PC-3 (cell line): Measurements from ENCODE around the gene GABRB3. TPM values are rescaled to one million over a fixed set of nuclear protein-coding genes. Genes with fewer than 3 reads are reported as not detected.

Experiments
- ATAC-seq: fragments of 200-7000 bp; cut with Tn5 transposase; 2 replicates; pipeline ENCODE4 v1.9.1; 2020; ENCODE audit warnings: mild to moderate bottlenecking, moderate library complexity
- BruUV-seq: library from RNA; stranded (reverse); fragments of 400-500 nt; replicated peaks from 2 replicates; lab custom pipeline; 2021; lab: Mats Ljungman, UMichigan
- CTCF ChIA-PET: fragments of 300-600 bp; sonication (Branson Sonifier 250); formaldehyde crosslinking; loops from one replicate; lab custom pipeline; 2022; ENCODE audit warnings: antibody characterized with exemption; lab: Charles Lee
- POLR2A ChIA-PET: fragments of 300-600 bp; sonication (Branson Sonifier 250); formaldehyde crosslinking; loops from one replicate; lab custom pipeline; 2022; ENCODE audit warnings: antibody characterized with exemption; ENCODE audit not compliant: unreplicated experiment; lab: Charles Lee
- DNase-seq: peaks from one replicate; pipeline ENCODE4 v3.0.0-alpha.2; 2015
- H2AFZ ChIP-seq: fragments of 300-600 bp; sonication (generic); 2 replicates; pipeline ENCODE4 v1.6.0; 2016; ENCODE audit warnings: antibody characterized with exemption, low read length
- H3F3A ChIP-seq: fragments of 300-600 bp; sonication (generic); one replicate; pipeline ENCODE4 v1.6.0; 2017; ENCODE audit warnings: antibody characterized with exemption, low read length, control low read depth, mild to moderate bottlenecking; ENCODE audit not compliant: unreplicated experiment
- H3K27ac ChIP-seq: fragments of 300-600 bp; sonication (generic); 2 replicates; pipeline ENCODE4 v1.5.1; 2016; ENCODE audit warnings: mild to moderate bottlenecking, low read length
- H3K27me3 ChIP-seq: fragments of 300-600 bp; sonication (generic); 2 replicates; pipeline ENCODE4 v1.6.1; 2016; ENCODE audit warnings: low read length, mixed read lengths
- H3K36me3 ChIP-seq: fragments of 300-600 bp; sonication (generic); 2 replicates; pipeline ENCODE4 v1.6.1; 2016; ENCODE audit warnings: low read depth, mixed run types, low read length, mixed read lengths
- H3K4me1 ChIP-seq: fragments of 300-600 bp; sonication (generic); 2 replicates; pipeline ENCODE4 v1.5.1; 2016; ENCODE audit warnings: low read length; ENCODE audit not compliant: insufficient read depth
- H3K4me2 ChIP-seq: fragments of 300-600 bp; sonication (generic); 2 replicates; pipeline ENCODE4 v1.6.0; 2016; ENCODE audit warnings: low read length
- H3K4me3 ChIP-seq: fragments of 300-600 bp; sonication (generic); 2 replicates; pipeline ENCODE4 v1.5.1; 2016; ENCODE audit warnings: mild to moderate bottlenecking, low read length, mixed read lengths
- H3K79me2 ChIP-seq: fragments of 300-600 bp; sonication (generic); 2 replicates; pipeline ENCODE4 v1.6.1; 2017; ENCODE audit warnings: low read length, mixed read lengths
- H3K9ac ChIP-seq: fragments of 300-600 bp; sonication (generic); 2 replicates; pipeline ENCODE4 v1.6.0; 2016; ENCODE audit warnings: mild to moderate bottlenecking, low read length
- H3K9me2 ChIP-seq: fragments of 300-600 bp; sonication (generic); replicated peaks from 2 replicates; pipeline ENCODE4 v1.6.1; 2016; ENCODE audit warnings: mixed run types, low read length, mixed read lengths
- H3K9me3 ChIP-seq: fragments of 300-600 bp; sonication (generic); 2 replicates; pipeline ENCODE4 v1.6.1; 2016; ENCODE audit warnings: low read length, mixed read lengths
- H4K20me1 ChIP-seq: fragments of 300-600 bp; sonication (generic); 2 replicates; pipeline ENCODE4 v1.6.1; 2016; ENCODE audit warnings: low read length, mixed read lengths
- EZH2 ChIP-seq: fragments of 300-600 bp; sonication (generic); IDR thresholded peaks from one replicate; pipeline ENCODE4 v1.6.1; 2017; ENCODE audit warnings: antibody characterized with exemption, mild to moderate bottlenecking, low read length; ENCODE audit not compliant: unreplicated experiment
- EZH2phosphoT487 ChIP-seq: fragments of 300-600 bp; sonication (generic); IDR thresholded peaks from 2 replicates; pipeline ENCODE4 v1.6.1; 2018; ENCODE audit warnings: mild to moderate bottlenecking, antibody characterized with exemption, low read length, borderline replicate concordance
- intact Hi-C: fragments of 100-400 bp; cut with micrococcal nuclease; formaldehyde crosslinking; loops from 2 replicates; pipeline ENCODE4 v1.9.0; 2023
- total RNA-seq: library from RNA; depleted of rRNA; stranded (reverse); fragments of >200 nt; gene quantifications from 2 replicates; pipeline ENCODE4 v1.2.3, GENCODE V29; 2014
- TF ChIP-seq, protein P1 (sequence below): fragments of 300-600 bp; sonication (generic); conservative IDR thresholded peaks from 2 replicates; pipeline ENCODE4 v1.5.1; 2017; ENCODE audit warnings: antibody characterized with exemption, low read depth, mild to moderate bottlenecking, low read length

Gene GABRB3
- total RNA-seq, 1 experiment from 2014 or later = 6.1 TPM

GRCh38 chr15:26656080-26656479, 116.8 kb downstream of the GABRB3 start:
- 0 out of 2 replicates have a peak overlapping the region, but pooled peaks have one; percentile 33 for H2AFZ ChIP-seq
- H3K4me3 ChIP-seq = peak overlapping the region; percentile 14; the same call in 1 of the 2 replicates
- H3K4me2 ChIP-seq = peak overlapping the region; percentile 35; the same call in 1 of the 2 replicates
- no peaks in the 10 kb centered on the region for H3K36me3 ChIP-seq
- H4K20me1 ChIP-seq = no peaks in the 10 kb centered on the region
- intact Hi-C loops = loop anchor here (2.0 kb wide), 1 partner anchor 27 kb away; no protein-coding TSS in a partner anchor
- no TSS peak for BruUV-seq
- H3K9ac ChIP-seq = no peak overlapping the region
- POLR2A ChIA-PET = no interaction called here
- no peaks in the 10 kb centered on the region for H3K9me3 ChIP-seq
- no peak for TF ChIP-seq EZH2
- H3K4me1 ChIP-seq = no peaks in the 10 kb centered on the region
- no peaks in the 10 kb centered on the region for H3F3A ChIP-seq
- no peaks in the 10 kb centered on the region for H3K9me2 ChIP-seq
- no peaks in the 10 kb centered on the region for H3K79me2 ChIP-seq
- ATAC-seq (peak; percentile 81), DNase-seq (peak; percentile 58)
- CTCF ChIA-PET = no interaction called here
- H3K27me3 ChIP-seq = no peaks in the 10 kb centered on the region; the same call in 1 of the 2 replicates
- H3K27ac ChIP-seq = no peak overlapping the region

DNA sequence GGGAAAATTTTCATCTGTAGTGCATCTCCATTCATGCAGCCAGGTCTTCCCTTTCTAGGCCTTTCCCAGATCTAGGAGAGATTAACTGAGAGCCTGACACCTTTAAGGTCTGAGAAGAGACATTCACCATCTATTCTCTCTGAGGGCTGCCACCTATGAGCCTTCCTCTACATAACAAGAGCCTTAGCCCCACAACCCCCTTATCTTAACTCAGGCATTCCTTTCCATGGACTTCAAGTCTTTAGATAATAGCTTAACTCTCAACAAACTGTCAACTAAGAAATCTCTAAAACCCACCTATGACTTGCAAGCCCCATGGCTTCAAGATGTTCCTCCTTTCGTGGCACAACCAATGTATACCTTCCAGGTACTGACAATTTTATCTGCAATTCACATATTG, 121.0 kb downstream of the GABRB3 start:
- ChIA-PET POLR2A (no interaction called here), CTCF (no interaction called here)
- H3K79me2 ChIP-seq = no peaks in the 10 kb centered on the region

GRCh38 chr15:26648676-26649075, 124.2 kb downstream of the GABRB3 start:
- intact Hi-C loops = no loop called here
- ChIA-PET POLR2A (no interaction called here), CTCF (no interaction called here)
- Histone ChIP-seq H3K9me3 (no peaks in the 10 kb centered on the region), H3K4me3 (no peak overlapping the region), H2AFZ (no peak overlapping the region), H3K36me3 (no peaks in the 10 kb centered on the region), H4K20me1 (no peaks in the 10 kb centered on the region), H3K27me3 (no peaks in the 10 kb centered on the region), H3K27ac (no peak overlapping the region), H3F3A (no peaks in the 10 kb centered on the region), H3K4me1 (no peaks in the 10 kb centered on the region), H3K79me2 (no peaks in the 10 kb centered on the region), H3K9me2 (no peaks in the 10 kb centered on the region), H3K9ac (no peak overlapping the region), H3K4me2 (no peak overlapping the region)
- ATAC-seq (no peak), DNase-seq (no peak)
- TF ChIP-seq, protein P1, sequence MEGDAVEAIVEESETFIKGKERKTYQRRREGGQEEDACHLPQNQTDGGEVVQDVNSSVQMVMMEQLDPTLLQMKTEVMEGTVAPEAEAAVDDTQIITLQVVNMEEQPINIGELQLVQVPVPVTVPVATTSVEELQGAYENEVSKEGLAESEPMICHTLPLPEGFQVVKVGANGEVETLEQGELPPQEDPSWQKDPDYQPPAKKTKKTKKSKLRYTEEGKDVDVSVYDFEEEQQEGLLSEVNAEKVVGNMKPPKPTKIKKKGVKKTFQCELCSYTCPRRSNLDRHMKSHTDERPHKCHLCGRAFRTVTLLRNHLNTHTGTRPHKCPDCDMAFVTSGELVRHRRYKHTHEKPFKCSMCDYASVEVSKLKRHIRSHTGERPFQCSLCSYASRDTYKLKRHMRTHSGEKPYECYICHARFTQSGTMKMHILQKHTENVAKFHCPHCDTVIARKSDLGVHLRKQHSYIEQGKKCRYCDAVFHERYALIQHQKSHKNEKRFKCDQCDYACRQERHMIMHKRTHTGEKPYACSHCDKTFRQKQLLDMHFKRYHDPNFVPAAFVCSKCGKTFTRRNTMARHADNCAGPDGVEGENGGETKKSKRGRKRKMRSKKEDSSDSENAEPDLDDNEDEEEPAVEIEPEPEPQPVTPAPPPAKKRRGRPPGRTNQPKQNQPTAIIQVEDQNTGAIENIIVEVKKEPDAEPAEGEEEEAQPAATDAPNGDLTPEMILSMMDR = no peak
- TF ChIP-seq EZH2phosphoT487 (no peak), EZH2 (no peak)
- no TSS peak for BruUV-seq

More for the DNA sequence above, 121.0 kb downstream of the GABRB3 start:
- Histone ChIP-seq H3K27ac (no peak overlapping the region), H4K20me1 (no peaks in the 10 kb centered on the region), H3K9me3 (no peaks in the 10 kb centered on the region), H3K4me2 (no peak overlapping the region), H3K36me3 (no peaks in the 10 kb centered on the region), H3K4me1 (no peaks in the 10 kb centered on the region), H2AFZ (no peak overlapping the region), H3K9me2 (no peaks in the 10 kb centered on the region), H3K4me3 (no peak overlapping the region), H3K9ac (no peak overlapping the region), H3F3A (no peaks in the 10 kb centered on the region), H3K27me3 (no peaks in the 10 kb centered on the region)
- TF ChIP-seq EZH2phosphoT487 = no peak
- TF ChIP-seq, protein P1 = no peak
- no peak for TF ChIP-seq EZH2
- no TSS peak for BruUV-seq
- intact Hi-C loops = no loop called here
- DNase-seq (no peak), ATAC-seq (no peak)
